GM10266 (cell line): Measurements from ENCODE around the gene ENTREP1.

ENCODE experiments used
- DNase-seq: peaks from one replicate; pipeline ENCODE4 v3.0.0; 2012; ENCODE audit errors: extremely low spot score
- CTCF ChIP-seq: IDR thresholded peaks from 2 replicates; pipeline ENCODE4 v1.5.1; 2012; ENCODE audit warnings: mild to moderate bottlenecking, low read depth; ENCODE audit not compliant: control insufficient read depth, insufficient read depth; ENCODE audit errors: missing control alignments

The ENTREP1 gene

GRCh38 chr9:69425136-69425801, 100.3 kb downstream of the ENTREP1 start:
- DNase-seq, result no peak
- TF ChIP-seq CTCF, result no peak

GRCh38 chr9:69427286-69427685, 102.3 kb downstream of the ENTREP1 start:
- no peak for DNase-seq
- no peak for TF ChIP-seq CTCF

GRCh38 chr9:69428017-69428785, 103.2 kb downstream of the ENTREP1 start:
- no peak for DNase-seq
- TF ChIP-seq CTCF, result no peak

- no peak for DNase-seq
- TF ChIP-seq CTCF, result no peak
These were observed 104.3 kb downstream of the ENTREP1 start for GRCh38 chr9:69429281-69429680.

GRCh38 chr9:69430206-69430605, 105.2 kb downstream of the ENTREP1 start:
- TF ChIP-seq CTCF, result no peak
- no peak for DNase-seq

- DNase-seq, result no peak
- no peak for TF ChIP-seq CTCF
These were observed 106.2 kb downstream of the ENTREP1 start for GRCh38 chr9:69431203-69431602.

- TF ChIP-seq CTCF, result no peak
These were observed 106.8 kb downstream of the ENTREP1 start for GRCh38 chr9:69431777-69432176.

More at GRCh38 chr9:69431777-69432176, 106.8 kb downstream of the ENTREP1 start:
- DNase-seq, result no peak
